AG10803 (cell line): Measurements from ENCODE around the gene CACNA2D4.

Experiments
- DNase-seq: peaks from one replicate; pipeline ENCODE4 v3.0.0; 2010; ENCODE audit warnings: low read depth
- H3K4me3 ChIP-seq: 2 replicates; pipeline ENCODE4 v1.5.1; 2011; ENCODE audit warnings: mild to moderate bottlenecking, low read length, control low read depth
- CTCF ChIP-seq: conservative IDR thresholded peaks from 2 replicates; pipeline ENCODE4 v1.5.1; 2011; ENCODE audit warnings: mild to moderate bottlenecking, low read length, control low read depth, inconsistent platforms

The CACNA2D4 gene

GRCh38 chr12:1864456-1864855, 54.0 kb downstream of the CACNA2D4 start:
- no peak for TF ChIP-seq CTCF
- DNase-seq = no peak
- no peak overlapping the region for H3K4me3 ChIP-seq

- no peak overlapping the region for H3K4me3 ChIP-seq
- DNase-seq = no peak
- no peak for TF ChIP-seq CTCF
Observed at GRCh38 chr12:1863823-1864222, 54.6 kb downstream of the CACNA2D4 start.

GRCh38 chr12:1862973-1863372, 55.5 kb downstream of the CACNA2D4 start:
- no peak for TF ChIP-seq CTCF
- no peak overlapping the region for H3K4me3 ChIP-seq
- no peak for DNase-seq

GRCh38 chr12:1859643-1860042, 58.8 kb downstream of the CACNA2D4 start:
- TF ChIP-seq CTCF = no peak
- H3K4me3 ChIP-seq = no peak overlapping the region
- no peak for DNase-seq

GRCh38 chr12:1858456-1858855, 60.0 kb downstream of the CACNA2D4 start:
- TF ChIP-seq CTCF = no peak
- DNase-seq = no peak
- no peak overlapping the region for H3K4me3 ChIP-seq

GRCh38 chr12:1857821-1858220, 60.6 kb downstream of the CACNA2D4 start:
- H3K4me3 ChIP-seq = no peak overlapping the region
- no peak for DNase-seq
- no peak for TF ChIP-seq CTCF

- no peak for TF ChIP-seq CTCF
- no peak overlapping the region for H3K4me3 ChIP-seq
- DNase-seq = no peak
Observed at GRCh38 chr12:1857086-1857485, 61.4 kb downstream of the CACNA2D4 start.
